GM19397 (cell line): Measurements from ENCODE around the gene LRRTM4.
"Not testable (repeated sequence)": the region's sequence is repeated elsewhere in the genome, so short reads cannot be mapped to it uniquely, and the experiment has no call there.

Source experiments
- ATAC-seq: cut with Tn5 transposase; IDR thresholded peaks from one replicate; pipeline ENCODE4 v1.9.1; 2021; ENCODE audit warnings: mild to moderate bottlenecking, moderate library complexity; ENCODE audit not compliant: unreplicated experiment

The LRRTM4 gene

DNA sequence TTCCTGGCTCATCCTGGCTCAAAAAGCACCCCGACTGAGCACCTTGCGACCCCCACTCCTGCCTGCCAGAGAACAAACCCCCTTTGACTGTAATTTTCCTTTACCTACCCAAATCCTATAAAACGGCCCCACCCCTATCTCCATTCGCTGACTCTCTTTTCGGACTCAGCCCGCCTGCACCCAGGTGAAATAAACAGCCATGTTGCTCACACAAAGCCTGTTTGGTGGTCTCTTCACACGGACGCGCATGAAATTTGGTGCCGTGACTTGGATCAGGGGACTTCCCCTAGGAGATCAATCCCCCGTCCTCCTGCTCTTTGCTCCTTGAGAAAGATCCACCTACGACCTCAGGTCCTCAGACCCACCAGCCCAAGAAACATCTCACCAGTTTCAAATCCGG lies 433.8 kb downstream of the LRRTM4 start:
- ATAC-seq: not testable (repeated sequence)

GRCh38 chr2:77087987-77088414 lies 434.2 kb downstream of the LRRTM4 start:
- no peak for ATAC-seq

- ATAC-seq: no peak
These were observed 435.7 kb downstream of the LRRTM4 start for GRCh38 chr2:77086478-77086877.

DNA sequence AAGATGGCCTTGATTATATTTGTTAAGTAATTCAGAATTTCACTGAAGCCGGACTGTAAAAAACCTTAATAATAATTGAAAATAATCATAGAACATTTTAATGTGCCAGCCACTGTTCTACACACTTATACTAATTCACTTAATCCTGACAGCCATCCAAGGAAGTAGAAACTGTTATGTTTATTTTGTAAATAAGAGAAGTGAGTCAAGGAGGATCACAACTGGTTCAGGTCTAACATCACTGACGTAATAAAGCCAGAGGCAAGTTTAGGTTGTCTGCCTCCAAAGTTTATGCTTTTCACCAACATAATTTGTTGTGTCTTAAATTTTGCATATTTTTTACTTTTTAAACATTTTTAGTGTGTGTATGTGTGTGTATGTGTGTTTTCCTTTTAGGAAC lies 436.1 kb downstream of the LRRTM4 start:
- no peak for ATAC-seq

- no peak for ATAC-seq
These were observed 436.6 kb downstream of the LRRTM4 start for GRCh38 chr2:77085561-77085960.

DNA sequence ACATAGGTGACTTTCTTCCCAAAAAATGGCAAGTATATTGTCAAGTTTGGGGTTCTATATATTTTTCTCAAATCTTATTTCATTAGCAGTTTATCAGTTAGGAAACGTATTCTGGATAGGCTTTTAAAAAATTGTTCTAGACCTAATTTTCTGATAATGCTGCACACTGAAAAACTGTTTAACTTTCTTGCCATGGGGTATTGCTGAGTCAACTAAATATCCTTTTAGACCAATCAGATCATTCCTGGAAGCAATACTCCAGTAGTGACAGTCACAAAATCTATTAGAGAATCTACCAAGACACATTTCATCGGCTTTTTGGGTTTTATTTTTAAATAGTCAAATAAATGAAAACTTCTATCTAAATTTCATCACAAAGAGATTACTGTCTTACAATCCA lies 440.6 kb downstream of the LRRTM4 start:
- ATAC-seq: no peak

- no peak for ATAC-seq
These were observed 457.9 kb downstream of the LRRTM4 start for GRCh38 chr2:77064324-77064723.

DNA sequence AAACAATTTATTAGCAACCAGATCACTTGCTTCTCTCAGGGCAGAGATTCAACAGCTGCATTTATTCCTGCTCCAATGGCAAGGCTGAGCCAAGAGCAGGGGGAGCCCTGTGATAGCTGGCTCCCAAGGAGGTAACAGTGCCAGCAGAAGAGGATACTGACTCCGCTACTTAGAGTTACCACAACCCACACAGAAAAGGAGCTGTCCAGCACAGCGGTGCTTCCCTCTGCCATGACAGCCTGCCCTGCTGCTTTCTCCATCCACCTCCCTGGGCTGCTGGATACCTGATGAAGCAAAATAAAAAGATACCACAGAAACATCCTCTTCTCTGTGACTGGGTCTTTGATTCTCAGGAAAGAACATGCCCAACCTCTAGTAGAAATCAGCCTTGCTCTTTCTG lies 467.2 kb downstream of the LRRTM4 start:
- ATAC-seq: no peak

GRCh38 chr2:77046339-77046738 lies 475.8 kb downstream of the LRRTM4 start:
- no peak for ATAC-seq

DNA sequence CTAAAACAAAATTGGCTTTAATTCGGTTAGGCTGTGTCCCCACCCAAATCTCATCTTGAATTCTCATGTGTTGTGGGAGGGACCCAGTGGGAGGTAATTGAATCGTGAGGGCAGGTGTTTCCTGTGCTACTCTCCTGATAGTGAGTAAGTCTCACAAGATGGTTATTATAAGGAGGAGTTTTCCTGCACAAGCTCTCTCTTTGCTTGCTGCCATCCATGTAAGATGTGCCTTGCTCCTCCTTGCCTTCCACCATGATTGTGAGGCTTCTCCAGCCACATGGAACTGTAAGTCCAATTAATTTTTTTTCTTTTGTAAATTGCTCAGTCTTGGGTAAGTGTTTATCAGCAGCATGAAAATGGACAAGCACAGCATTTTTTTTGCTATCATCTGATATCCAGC lies 476.7 kb downstream of the LRRTM4 start:
- ATAC-seq: not testable (repeated sequence)

DNA sequence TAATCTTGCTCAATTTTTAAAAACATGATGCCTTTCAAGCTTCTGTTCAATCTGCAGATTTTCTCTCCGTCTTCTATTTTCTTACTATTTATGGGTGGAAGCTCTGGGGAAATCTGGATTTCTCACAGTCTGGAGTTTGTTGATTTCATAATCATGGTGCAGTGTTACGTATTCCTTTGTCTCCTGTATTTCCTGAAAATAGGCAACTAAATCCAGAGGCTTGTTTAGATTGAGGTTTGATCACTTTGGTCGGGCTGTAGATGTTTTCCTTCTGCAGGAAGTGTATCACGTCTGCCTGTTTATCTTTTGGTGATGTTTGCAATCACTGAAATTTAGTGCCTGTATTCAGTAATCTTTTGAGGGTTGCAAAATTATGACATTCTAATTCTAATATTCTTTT lies 487.7 kb downstream of the LRRTM4 start:
- no peak for ATAC-seq

DNA sequence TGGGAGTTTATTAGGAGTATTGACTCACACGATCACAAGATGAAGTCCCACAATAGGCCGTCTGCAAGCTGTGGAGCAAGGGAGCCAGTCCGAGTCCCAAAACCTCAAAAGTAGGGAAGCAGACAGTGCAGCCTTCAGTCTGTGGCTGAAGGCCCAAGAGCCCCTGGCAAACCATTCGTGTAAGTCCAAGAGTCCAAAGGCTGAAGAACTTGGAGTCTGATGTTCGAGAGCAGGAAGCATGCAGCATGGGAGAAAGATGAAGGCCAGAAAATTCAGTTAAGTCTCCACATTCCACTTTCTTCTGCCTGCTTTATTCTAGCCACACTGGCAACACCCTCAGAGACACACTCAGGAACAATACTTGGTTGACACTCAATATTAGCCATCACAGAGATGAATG lies 492.9 kb downstream of the LRRTM4 start:
- not testable (repeated sequence) for ATAC-seq

DNA sequence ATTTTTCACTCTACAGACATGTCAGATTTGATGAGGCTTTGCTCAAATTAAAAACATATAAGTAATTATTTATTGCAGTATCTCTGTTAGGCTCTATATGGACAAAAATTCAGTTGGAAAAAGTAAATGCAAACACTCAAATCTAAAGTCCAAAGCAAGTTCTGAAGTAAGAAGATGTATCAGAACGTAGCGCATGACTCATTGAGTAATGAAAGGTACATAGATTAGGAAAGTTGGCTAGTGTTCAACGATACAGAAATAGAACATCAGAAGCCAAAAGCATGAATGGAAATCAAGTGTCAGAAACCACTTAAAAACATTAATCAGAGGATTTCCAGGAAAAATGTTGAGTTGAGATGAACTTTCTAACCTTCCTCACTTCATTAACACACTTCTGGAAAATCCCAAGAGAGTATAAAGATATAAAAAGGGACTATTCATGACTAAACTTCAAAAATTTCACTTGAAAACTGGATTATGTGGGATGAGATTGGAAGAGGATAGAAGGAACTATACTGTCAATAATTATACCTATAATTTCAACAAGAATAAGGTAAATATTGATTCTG lies 494.1 kb downstream of the LRRTM4 start:
- no peak for ATAC-seq

DNA sequence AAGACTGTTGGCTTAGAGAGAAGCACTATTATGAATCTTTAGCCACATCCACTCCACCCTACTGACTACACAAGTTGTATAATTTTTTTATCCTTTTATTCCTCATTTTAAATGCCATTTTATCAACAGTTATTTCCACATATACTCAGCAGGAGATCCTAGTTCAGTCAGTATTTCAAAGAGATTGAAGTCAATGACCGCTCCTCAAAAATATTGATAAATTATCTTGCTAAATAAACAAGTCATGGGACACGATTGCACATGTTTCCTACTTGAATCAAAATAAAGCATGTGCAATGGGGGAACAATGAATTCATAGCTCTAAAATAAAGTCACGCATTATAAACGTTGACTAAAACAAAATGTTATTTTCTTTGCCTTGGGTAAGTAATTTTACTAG lies 496.5 kb downstream of the LRRTM4 start:
- no peak for ATAC-seq

- no peak for ATAC-seq
These were observed 501.0 kb downstream of the LRRTM4 start for GRCh38 chr2:77021161-77021560.

DNA sequence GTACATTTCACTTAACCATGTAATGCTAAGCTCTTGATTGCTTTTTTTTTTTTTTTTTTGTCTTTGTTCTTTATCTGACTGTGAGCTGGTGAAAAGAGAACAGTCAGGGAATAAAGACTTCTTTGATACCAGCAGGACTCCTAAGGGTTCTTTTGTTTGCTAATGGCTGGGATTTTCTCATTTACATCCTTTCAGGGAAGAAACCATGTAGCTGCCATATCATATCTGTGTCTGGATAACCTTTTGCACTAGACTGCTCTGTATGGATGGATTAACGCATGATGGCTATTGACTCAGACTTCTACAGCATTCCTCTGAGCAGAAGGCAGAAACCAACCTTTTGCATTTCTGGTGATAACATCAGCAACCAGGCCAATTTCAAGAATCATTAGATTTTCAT lies 504.0 kb downstream of the LRRTM4 start:
- no peak for ATAC-seq

- ATAC-seq: no peak
These were observed 504.8 kb downstream of the LRRTM4 start for GRCh38 chr2:77017355-77017745.

- ATAC-seq: no peak
These were observed 505.5 kb downstream of the LRRTM4 start for GRCh38 chr2:77016443-77017354.

DNA sequence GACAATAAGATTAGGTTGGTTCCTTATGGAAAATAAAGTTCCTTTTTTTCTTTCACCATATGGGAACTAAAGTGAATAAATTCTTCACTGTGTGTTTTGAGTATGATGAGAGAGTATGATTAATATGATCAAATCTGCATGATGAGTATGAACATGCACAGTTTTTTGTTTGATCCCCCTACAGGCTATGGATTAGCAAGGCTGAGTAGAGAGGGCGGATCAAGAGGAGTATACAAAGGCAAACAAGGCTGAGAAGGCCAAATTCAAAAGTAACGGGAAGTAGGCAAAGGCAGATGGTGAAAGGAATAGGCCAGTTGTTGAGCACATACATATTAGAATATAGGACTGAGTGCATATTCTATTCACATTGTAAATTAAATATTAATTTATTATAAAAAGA lies 508.2 kb downstream of the LRRTM4 start:
- no peak for ATAC-seq

- ATAC-seq: no peak
These were observed 508.7 kb downstream of the LRRTM4 start for GRCh38 chr2:77013457-77013856.

- no peak for ATAC-seq
These were observed 512.9 kb downstream of the LRRTM4 start for GRCh38 chr2:77009307-77009706.

DNA sequence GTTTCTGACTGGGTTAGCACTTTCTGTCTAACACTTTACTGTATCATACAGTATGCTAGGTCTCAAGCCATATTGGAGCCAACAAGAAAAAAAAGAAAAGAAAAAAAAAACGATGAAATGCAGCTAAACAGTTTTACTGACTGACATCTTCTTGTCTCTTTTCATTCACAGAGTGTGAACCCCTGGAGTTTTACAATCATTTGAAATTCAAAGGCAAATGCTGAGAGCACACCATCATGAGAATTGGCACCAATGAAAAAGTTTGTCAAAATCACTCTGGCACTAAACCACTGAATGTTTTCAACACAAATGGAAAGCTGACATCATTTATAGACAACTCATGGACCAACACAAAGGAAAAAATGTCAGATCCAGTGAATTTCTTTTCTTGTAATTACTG lies 513.3 kb downstream of the LRRTM4 start:
- ATAC-seq: no peak
